Myocyte (in vitro differentiated cells): ENCODE data around the gene CLDN16. TPM values are rescaled to one million over a fixed set of nuclear protein-coding genes. Genes with fewer than 3 reads are reported as not detected.

ENCODE experiments used
- DNase-seq: peaks from one replicate; pipeline ENCODE4 v3.0.0-alpha.2; 2012; ENCODE audit warnings: low read depth
- total RNA-seq: library from RNA; depleted of rRNA; stranded (reverse); fragments of >200 nt; gene quantifications from 2 replicates; pipeline ENCODE4 v1.2.3, GENCODE V29; 2014

The CLDN16 gene
- total RNA-seq, 1 donor from 2014 or later = not detected

GRCh38 chr3:190435618-190436017 lies 47.7 kb downstream of the CLDN16 start:
- DNase-seq = peak; percentile 57

GRCh38 chr3:190436331-190436730 lies 48.4 kb downstream of the CLDN16 start:
- DNase-seq = peak; percentile 48

GRCh38 chr3:190442240-190442639 lies 54.3 kb downstream of the CLDN16 start:
- no peak for DNase-seq

- DNase-seq = peak; percentile 45
These were observed 55.3 kb downstream of the CLDN16 start for GRCh38 chr3:190443257-190443656.

- DNase-seq = no peak
These were observed 56.0 kb downstream of the CLDN16 start for GRCh38 chr3:190444006-190444405.

- DNase-seq = no peak
These were observed 56.7 kb downstream of the CLDN16 start for GRCh38 chr3:190444576-190445145.

GRCh38 chr3:190446573-190447279 lies 58.8 kb downstream of the CLDN16 start:
- peak; percentile 10 for DNase-seq

GRCh38 chr3:190448256-190448655 lies 60.3 kb downstream of the CLDN16 start:
- no peak for DNase-seq

GRCh38 chr3:190449801-190450200 lies 61.8 kb downstream of the CLDN16 start, which contains the start of gene TMEM207:
TMEM207 (minus strand) TSS chr3:190449901; CDS start chr3:190449809, 92 bp downstream.
- DNase-seq = no peak

GRCh38 chr3:190455828-190456227 lies 67.9 kb downstream of the CLDN16 start:
- no peak for DNase-seq

- DNase-seq = no peak
These were observed 68.8 kb downstream of the CLDN16 start for GRCh38 chr3:190456770-190457169.

- DNase-seq = peak; percentile 8
These were observed 70.1 kb downstream of the CLDN16 start for GRCh38 chr3:190458040-190458439.

Other genes with a start within 250 kb of the CLDN16 start
- 0.40 and 0.62 TPM in 2 replicates for gene CLDN1, start 65.7 kb upstream of the CLDN16 start, total RNA-seq
- gene TMEM207, start 61.7 kb downstream of the CLDN16 start, total RNA-seq = not detected in 2 replicates
- gene IL1RAP, start 125.9 kb downstream of the CLDN16 start, total RNA-seq = 6.0 and 8.4 TPM in 2 replicates